ENCODE results near the gene RMI1.

DNA sequence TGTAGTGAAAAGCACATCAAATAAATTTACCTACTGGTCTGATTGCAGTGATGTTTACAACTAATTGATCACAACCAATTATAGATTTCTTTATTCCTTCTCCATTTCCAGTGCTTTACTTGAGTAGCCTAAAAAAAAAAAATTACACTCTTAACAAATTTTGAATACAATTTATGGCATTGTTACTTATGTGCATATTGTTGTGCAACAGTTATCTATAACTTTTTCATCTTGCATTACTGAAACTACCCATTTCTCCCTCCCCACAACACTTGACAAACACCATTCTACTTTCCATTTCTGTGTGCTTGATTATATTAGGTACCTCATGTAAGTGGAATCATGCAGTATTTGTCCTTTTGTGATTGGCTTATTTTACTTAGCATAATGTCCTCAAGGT is 12.3 kb downstream of the RMI1 start:
- TF ChIP-seq, protein P1, sequence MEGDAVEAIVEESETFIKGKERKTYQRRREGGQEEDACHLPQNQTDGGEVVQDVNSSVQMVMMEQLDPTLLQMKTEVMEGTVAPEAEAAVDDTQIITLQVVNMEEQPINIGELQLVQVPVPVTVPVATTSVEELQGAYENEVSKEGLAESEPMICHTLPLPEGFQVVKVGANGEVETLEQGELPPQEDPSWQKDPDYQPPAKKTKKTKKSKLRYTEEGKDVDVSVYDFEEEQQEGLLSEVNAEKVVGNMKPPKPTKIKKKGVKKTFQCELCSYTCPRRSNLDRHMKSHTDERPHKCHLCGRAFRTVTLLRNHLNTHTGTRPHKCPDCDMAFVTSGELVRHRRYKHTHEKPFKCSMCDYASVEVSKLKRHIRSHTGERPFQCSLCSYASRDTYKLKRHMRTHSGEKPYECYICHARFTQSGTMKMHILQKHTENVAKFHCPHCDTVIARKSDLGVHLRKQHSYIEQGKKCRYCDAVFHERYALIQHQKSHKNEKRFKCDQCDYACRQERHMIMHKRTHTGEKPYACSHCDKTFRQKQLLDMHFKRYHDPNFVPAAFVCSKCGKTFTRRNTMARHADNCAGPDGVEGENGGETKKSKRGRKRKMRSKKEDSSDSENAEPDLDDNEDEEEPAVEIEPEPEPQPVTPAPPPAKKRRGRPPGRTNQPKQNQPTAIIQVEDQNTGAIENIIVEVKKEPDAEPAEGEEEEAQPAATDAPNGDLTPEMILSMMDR (IDR thresholded peaks at IDR 0.05), result no peak
- no peak for TF ChIP-seq POLR2A (IDR thresholded peaks at IDR 0.05)

Data from tibial nerve (tissue), 3 donors.